ENCODE data around the gene BACH1.

BACH1 gene

GRCh38 chr21:29300807-29301138, 2.1 kb downstream of the BACH1 start:
- peak overlapping the region; percentile 95 for H3K27ac Mint-ChIP-seq
- H3K9me3 Mint-ChIP-seq: peaks cover 4% of the 10 kb centered on the region
- DNase-seq: no peak
- H3K36me3 Mint-ChIP-seq (ENCODE audit: low read depth): peaks cover 10% of the 10 kb centered on the region
- H3K27me3 Mint-ChIP-seq: peaks cover 2% of the 10 kb centered on the region
- peaks cover 75% of the 10 kb centered on the region for H3K4me1 Mint-ChIP-seq
- H3K4me3 Mint-ChIP-seq: peak overlapping the region; percentile 92
- ATAC-seq: no peak

GRCh38 chr21:29301691-29302090, 3.0 kb downstream of the BACH1 start:
- Mint-ChIP-seq H3K9me3 (no peaks in the 10 kb centered on the region), H3K4me1 (peaks cover 76% of the 10 kb centered on the region), H3K36me3 (ENCODE audit: low read depth) (peaks cover 15% of the 10 kb centered on the region), H3K4me3 (peak overlapping the region; percentile 92), H3K27me3 (peaks cover 2% of the 10 kb centered on the region), H3K27ac (peak overlapping the region; percentile 65)
- ATAC-seq (no peak), DNase-seq (no peak)

GRCh38 chr21:29302359-29302875, 3.7 kb downstream of the BACH1 start:
- H3K4me3 Mint-ChIP-seq: peak overlapping the region; percentile 92
- peaks cover 79% of the 10 kb centered on the region for H3K4me1 Mint-ChIP-seq
- peak overlapping the region; percentile 65 for H3K27ac Mint-ChIP-seq
- H3K27me3 Mint-ChIP-seq: peaks cover 2% of the 10 kb centered on the region
- peaks cover 15% of the 10 kb centered on the region for H3K36me3 Mint-ChIP-seq (ENCODE audit: low read depth)
- no peaks in the 10 kb centered on the region for H3K9me3 Mint-ChIP-seq
- ATAC-seq (peak; percentile 14), DNase-seq (no peak)

GRCh38 chr21:29303288-29303687, 4.6 kb downstream of the BACH1 start:
- H3K27ac Mint-ChIP-seq: no peak overlapping the region
- ATAC-seq (no peak), DNase-seq (no peak)
- H3K36me3 Mint-ChIP-seq (ENCODE audit: low read depth): peaks cover 15% of the 10 kb centered on the region
- peaks cover 82% of the 10 kb centered on the region for H3K4me1 Mint-ChIP-seq
- no peaks in the 10 kb centered on the region for H3K9me3 Mint-ChIP-seq
- no peak overlapping the region for H3K4me3 Mint-ChIP-seq
- H3K27me3 Mint-ChIP-seq: no peaks in the 10 kb centered on the region

- H3K9me3 Mint-ChIP-seq: no peaks in the 10 kb centered on the region
- H3K36me3 Mint-ChIP-seq (ENCODE audit: low read depth): peaks cover 18% of the 10 kb centered on the region
- no peak for DNase-seq
- ATAC-seq: no peak
- H3K4me3 Mint-ChIP-seq: no peak overlapping the region
- peaks cover 89% of the 10 kb centered on the region for H3K4me1 Mint-ChIP-seq
- H3K27me3 Mint-ChIP-seq: no peaks in the 10 kb centered on the region
- H3K27ac Mint-ChIP-seq: peak overlapping the region; percentile 0
Measured at GRCh38 chr21:29304597-29304996, 5.9 kb downstream of the BACH1 start.

GRCh38 chr21:29305068-29305467, 6.3 kb downstream of the BACH1 start:
- H3K36me3 Mint-ChIP-seq (ENCODE audit: low read depth): peaks cover 16% of the 10 kb centered on the region
- H3K27ac Mint-ChIP-seq: no peak overlapping the region

GRCh38 chr21:29305561-29305960, 6.8 kb downstream of the BACH1 start:
- DNase-seq: no peak
- no peak for ATAC-seq
- Mint-ChIP-seq H3K36me3 (ENCODE audit: low read depth) (peaks cover 19% of the 10 kb centered on the region), H3K9me3 (peaks cover 2% of the 10 kb centered on the region), H3K4me3 (no peak overlapping the region), H3K27ac (peak overlapping the region; percentile 71), H3K27me3 (no peaks in the 10 kb centered on the region), H3K4me1 (peaks cover 83% of the 10 kb centered on the region)

More at GRCh38 chr21:29305068-29305467, 6.3 kb downstream of the BACH1 start:
- no peaks in the 10 kb centered on the region for H3K9me3 Mint-ChIP-seq
- ATAC-seq: no peak
- no peaks in the 10 kb centered on the region for H3K27me3 Mint-ChIP-seq
- no peak for DNase-seq
- no peak overlapping the region for H3K4me3 Mint-ChIP-seq
- H3K4me1 Mint-ChIP-seq: peaks cover 84% of the 10 kb centered on the region

GRCh38 chr21:29306920-29307319, 8.2 kb downstream of the BACH1 start:
- Mint-ChIP-seq H3K4me1 (peaks cover 78% of the 10 kb centered on the region), H3K36me3 (ENCODE audit: low read depth) (peaks cover 25% of the 10 kb centered on the region), H3K27me3 (no peaks in the 10 kb centered on the region), H3K9me3 (peaks cover 3% of the 10 kb centered on the region), H3K4me3 (no peak overlapping the region), H3K27ac (no peak overlapping the region)
- no peak for ATAC-seq
- no peak for DNase-seq

- no peak for ATAC-seq
- no peak overlapping the region for H3K27ac Mint-ChIP-seq
Measured at GRCh38 chr21:29307718-29308455, 9.2 kb downstream of the BACH1 start.

GRCh38 chr21:29308456-29308783, 9.7 kb downstream of the BACH1 start:
- no peak overlapping the region for H3K27ac Mint-ChIP-seq
- peaks cover 3% of the 10 kb centered on the region for H3K9me3 Mint-ChIP-seq
- ATAC-seq (no peak), DNase-seq (no peak)
- no peaks in the 10 kb centered on the region for H3K27me3 Mint-ChIP-seq
- H3K36me3 Mint-ChIP-seq (ENCODE audit: low read depth): peaks cover 31% of the 10 kb centered on the region
- H3K4me1 Mint-ChIP-seq: peaks cover 76% of the 10 kb centered on the region
- no peak overlapping the region for H3K4me3 Mint-ChIP-seq

More at GRCh38 chr21:29307718-29308455, 9.2 kb downstream of the BACH1 start:
- Mint-ChIP-seq H3K36me3 (ENCODE audit: low read depth) (peaks cover 32% of the 10 kb centered on the region), H3K4me3 (no peak overlapping the region), H3K9me3 (peaks cover 3% of the 10 kb centered on the region), H3K27me3 (no peaks in the 10 kb centered on the region), H3K4me1 (peaks cover 76% of the 10 kb centered on the region)
- DNase-seq: no peak

GRCh38 chr21:29309703-29310102, 11.0 kb downstream of the BACH1 start:
- DNase-seq (no peak), ATAC-seq (no peak)
- Mint-ChIP-seq H3K9me3 (peaks cover 3% of the 10 kb centered on the region), H3K4me1 (peaks cover 79% of the 10 kb centered on the region), H3K27ac (no peak overlapping the region), H3K36me3 (ENCODE audit: low read depth) (peaks cover 31% of the 10 kb centered on the region), H3K4me3 (no peak overlapping the region), H3K27me3 (no peaks in the 10 kb centered on the region)

GRCh38 chr21:29311802-29312201, 13.1 kb downstream of the BACH1 start:
- Mint-ChIP-seq H3K27me3 (no peaks in the 10 kb centered on the region), H3K27ac (no peak overlapping the region), H3K4me1 (peaks cover 77% of the 10 kb centered on the region), H3K9me3 (peaks cover 3% of the 10 kb centered on the region), H3K36me3 (ENCODE audit: low read depth) (peaks cover 24% of the 10 kb centered on the region), H3K4me3 (no peak overlapping the region)
- DNase-seq: no peak
- no peak for ATAC-seq

GRCh38 chr21:29312981-29313380, 14.3 kb downstream of the BACH1 start:
- peaks cover 72% of the 10 kb centered on the region for H3K4me1 Mint-ChIP-seq
- no peak overlapping the region for H3K4me3 Mint-ChIP-seq
- peaks cover 28% of the 10 kb centered on the region for H3K36me3 Mint-ChIP-seq (ENCODE audit: low read depth)
- DNase-seq: no peak
- peaks cover 3% of the 10 kb centered on the region for H3K9me3 Mint-ChIP-seq
- H3K27ac Mint-ChIP-seq: no peak overlapping the region
- no peak for ATAC-seq
- no peaks in the 10 kb centered on the region for H3K27me3 Mint-ChIP-seq

GRCh38 chr21:29313662-29314408, 15.1 kb downstream of the BACH1 start:
- peak overlapping the region; percentile 2 for H3K27ac Mint-ChIP-seq
- H3K27me3 Mint-ChIP-seq: no peaks in the 10 kb centered on the region
- no peak for DNase-seq
- peaks cover 3% of the 10 kb centered on the region for H3K9me3 Mint-ChIP-seq
- H3K4me3 Mint-ChIP-seq: no peak overlapping the region
- peak; percentile 59 for ATAC-seq
- H3K4me1 Mint-ChIP-seq: peaks cover 73% of the 10 kb centered on the region
- peaks cover 25% of the 10 kb centered on the region for H3K36me3 Mint-ChIP-seq (ENCODE audit: low read depth)

- H3K27me3 Mint-ChIP-seq: no peaks in the 10 kb centered on the region
- H3K4me3 Mint-ChIP-seq: no peak overlapping the region
- ATAC-seq (no peak), DNase-seq (no peak)
- peaks cover 3% of the 10 kb centered on the region for H3K9me3 Mint-ChIP-seq
- H3K36me3 Mint-ChIP-seq (ENCODE audit: low read depth): peaks cover 31% of the 10 kb centered on the region
- peak overlapping the region; percentile 0 for H3K27ac Mint-ChIP-seq
- peaks cover 72% of the 10 kb centered on the region for H3K4me1 Mint-ChIP-seq
Measured at GRCh38 chr21:29315131-29315749, 16.5 kb downstream of the BACH1 start.

Measured in activated naive CD8-positive, alpha-beta T cell treated with anti-CD3 and anti-CD28 coated beads, Interleukin-2, amount 50 U/mL, for 24 hours (primary cell).